ENCODE data around the gene PNPLA5. TPM values are rescaled to one million over a fixed set of nuclear protein-coding genes. Genes with fewer than 3 reads are reported as not detected.

The PNPLA5 gene
- total and polyA plus RNA-seq, 11 donors = not detected

GRCh38 chr22:43901976-43902643 lies 10.3 kb upstream of the PNPLA5 start:
- Histone ChIP-seq H3K4me3 (no peak overlapping the region), H3K36me3 (no peaks in the 10 kb centered on the region), H3K27me3 (peaks cover 0 to 24% (median 0%) of the 10 kb centered on the region in 9 donors), H3K4me1 (no peaks in the 10 kb centered on the region), H3K27ac (no peak overlapping the region), H3K9me3 (no peaks in the 10 kb centered on the region)
- intact Hi-C loops (cut with DNase I) = no loop called here
- DNase-seq (no peak), ATAC-seq (no peak)
- WGBS, 4 donors = 37 to 62% (median 46%) methylated on average over 5 of the region's 5 CpGs
- TF ChIP-seq CTCF (IDR thresholded peaks at IDR 0.05) (no peak), POLR2A (IDR thresholded peaks at IDR 0.05) (no peak)

- ATAC-seq = no peak
- Histone ChIP-seq H3K27me3 (peaks cover 0 to 22% (median 0%) of the 10 kb centered on the region in 9 donors), H3K9me3 (no peaks in the 10 kb centered on the region), H3K27ac (no peak overlapping the region), H3K4me3 (no peak overlapping the region), H3K36me3 (no peaks in the 10 kb centered on the region), H3K4me1 (no peaks in the 10 kb centered on the region)
- WGBS, 4 donors = 38 to 51% (median 40%) methylated on average over 6 to 7 of the region's 7 CpGs
- intact Hi-C loops (cut with DNase I) = no loop called here
- TF ChIP-seq POLR2A (IDR thresholded peaks at IDR 0.05) = no peak
- no peak for TF ChIP-seq CTCF (IDR thresholded peaks at IDR 0.05)
- DNase-seq = no peak
Observed at GRCh38 chr22:43900206-43900605, 8.4 kb upstream of the PNPLA5 start.

GRCh38 chr22:43897751-43898261 lies 6.0 kb upstream of the PNPLA5 start:
- Histone ChIP-seq H3K4me1 (no peaks in the 10 kb centered on the region), H3K27me3 (peaks cover 0 to 25% (median 3%) of the 10 kb centered on the region in 9 donors), H3K4me3 (no peak overlapping the region), H3K9me3 (no peaks in the 10 kb centered on the region), H3K36me3 (no peaks in the 10 kb centered on the region), H3K27ac (no peak overlapping the region)
- intact Hi-C loops (cut with DNase I) = no loop called here
- no peak for DNase-seq
- peak in 3 of 4 donors; percentile 10 to 30 (median 19) for ATAC-seq
- whole genome bisulfite sequencing, 4 donors = 58 to 69% (median 65%) methylated on average over 12 of the region's 12 CpGs
- no peak for TF ChIP-seq CTCF (IDR thresholded peaks at IDR 0.05)
- no peak for TF ChIP-seq POLR2A (IDR thresholded peaks at IDR 0.05)

- intact Hi-C loops (cut with DNase I) = no loop called here
- TF ChIP-seq POLR2A (IDR thresholded peaks at IDR 0.05) (no peak), CTCF (IDR thresholded peaks at IDR 0.05) (no peak)
- ATAC-seq = no peak
Observed at GRCh38 chr22:43895986-43896645, 4.3 kb upstream of the PNPLA5 start.

More at GRCh38 chr22:43895986-43896645, 4.3 kb upstream of the PNPLA5 start:
- WGBS, 4 donors = 46 to 56% (median 47%) methylated on average over 11 of the region's 11 CpGs
- Histone ChIP-seq H3K27me3 (peaks cover 8 to 34% (median 19%) of the 10 kb centered on the region in 9 donors), H3K4me3 (no peak overlapping the region), H3K27ac (no peak overlapping the region), H3K4me1 (peaks cover 0 to 10% (median 0%) of the 10 kb centered on the region in 12 donors), H3K36me3 (no peaks in the 10 kb centered on the region), H3K9me3 (no peaks in the 10 kb centered on the region)
- no peak for DNase-seq

All from heart left ventricle (tissue), 16 donors.